PC-3 (cell line): Measurements from ENCODE around the gene SAP130. TPM values are rescaled to one million over a fixed set of nuclear protein-coding genes. Genes with fewer than 3 reads are reported as not detected.

ENCODE experiments used
- ATAC-seq: fragments of 200-7000 bp; cut with Tn5 transposase; 2 replicates; pipeline ENCODE4 v1.9.1; 2020; ENCODE audit warnings: mild to moderate bottlenecking, moderate library complexity
- BruUV-seq: library from RNA; stranded (reverse); fragments of 400-500 nt; replicated peaks from 2 replicates; lab custom pipeline; 2021; lab: Mats Ljungman, UMichigan
- CTCF ChIA-PET: fragments of 300-600 bp; sonication (Branson Sonifier 250); formaldehyde crosslinking; loops from one replicate; lab custom pipeline; 2022; ENCODE audit warnings: antibody characterized with exemption; lab: Charles Lee
- POLR2A ChIA-PET: fragments of 300-600 bp; sonication (Branson Sonifier 250); formaldehyde crosslinking; loops from one replicate; lab custom pipeline; 2022; ENCODE audit warnings: antibody characterized with exemption; ENCODE audit not compliant: unreplicated experiment; lab: Charles Lee
- DNase-seq: peaks from one replicate; pipeline ENCODE4 v3.0.0-alpha.2; 2015
- H2AFZ ChIP-seq: fragments of 300-600 bp; sonication (generic); 2 replicates; pipeline ENCODE4 v1.6.0; 2016; ENCODE audit warnings: antibody characterized with exemption, low read length
- H3F3A ChIP-seq: fragments of 300-600 bp; sonication (generic); one replicate; pipeline ENCODE4 v1.6.0; 2017; ENCODE audit warnings: antibody characterized with exemption, low read length, control low read depth, mild to moderate bottlenecking; ENCODE audit not compliant: unreplicated experiment
- H3K27ac ChIP-seq: fragments of 300-600 bp; sonication (generic); 2 replicates; pipeline ENCODE4 v1.5.1; 2016; ENCODE audit warnings: mild to moderate bottlenecking, low read length
- H3K27me3 ChIP-seq: fragments of 300-600 bp; sonication (generic); 2 replicates; pipeline ENCODE4 v1.6.1; 2016; ENCODE audit warnings: low read length, mixed read lengths
- H3K36me3 ChIP-seq: fragments of 300-600 bp; sonication (generic); 2 replicates; pipeline ENCODE4 v1.6.1; 2016; ENCODE audit warnings: low read depth, mixed run types, low read length, mixed read lengths
- H3K4me1 ChIP-seq: fragments of 300-600 bp; sonication (generic); 2 replicates; pipeline ENCODE4 v1.5.1; 2016; ENCODE audit warnings: low read length; ENCODE audit not compliant: insufficient read depth
- H3K4me2 ChIP-seq: fragments of 300-600 bp; sonication (generic); 2 replicates; pipeline ENCODE4 v1.6.0; 2016; ENCODE audit warnings: low read length
- H3K4me3 ChIP-seq: fragments of 300-600 bp; sonication (generic); 2 replicates; pipeline ENCODE4 v1.5.1; 2016; ENCODE audit warnings: mild to moderate bottlenecking, low read length, mixed read lengths
- H3K79me2 ChIP-seq: fragments of 300-600 bp; sonication (generic); 2 replicates; pipeline ENCODE4 v1.6.1; 2017; ENCODE audit warnings: low read length, mixed read lengths
- H3K9ac ChIP-seq: fragments of 300-600 bp; sonication (generic); 2 replicates; pipeline ENCODE4 v1.6.0; 2016; ENCODE audit warnings: mild to moderate bottlenecking, low read length
- H3K9me2 ChIP-seq: fragments of 300-600 bp; sonication (generic); replicated peaks from 2 replicates; pipeline ENCODE4 v1.6.1; 2016; ENCODE audit warnings: mixed run types, low read length, mixed read lengths
- H3K9me3 ChIP-seq: fragments of 300-600 bp; sonication (generic); 2 replicates; pipeline ENCODE4 v1.6.1; 2016; ENCODE audit warnings: low read length, mixed read lengths
- H4K20me1 ChIP-seq: fragments of 300-600 bp; sonication (generic); 2 replicates; pipeline ENCODE4 v1.6.1; 2016; ENCODE audit warnings: low read length, mixed read lengths
- CTCF ChIP-seq: fragments of 300-600 bp; sonication (generic); conservative IDR thresholded peaks from 2 replicates; pipeline ENCODE4 v1.5.1; 2017; ENCODE audit warnings: antibody characterized with exemption, low read depth, mild to moderate bottlenecking, low read length
- EZH2 ChIP-seq: fragments of 300-600 bp; sonication (generic); IDR thresholded peaks from one replicate; pipeline ENCODE4 v1.6.1; 2017; ENCODE audit warnings: antibody characterized with exemption, mild to moderate bottlenecking, low read length; ENCODE audit not compliant: unreplicated experiment
- EZH2phosphoT487 ChIP-seq: fragments of 300-600 bp; sonication (generic); IDR thresholded peaks from 2 replicates; pipeline ENCODE4 v1.6.1; 2018; ENCODE audit warnings: mild to moderate bottlenecking, antibody characterized with exemption, low read length, borderline replicate concordance
- intact Hi-C: fragments of 100-400 bp; cut with micrococcal nuclease; formaldehyde crosslinking; loops from 2 replicates; pipeline ENCODE4 v1.9.0; 2023
- total RNA-seq: library from RNA; depleted of rRNA; stranded (reverse); fragments of >200 nt; gene quantifications from 2 replicates; pipeline ENCODE4 v1.2.3, GENCODE V29; 2014

SAP130 gene
- total RNA-seq, 1 experiment from 2014 or later = 11.1 TPM

- ATAC-seq = no peak
- CTCF ChIA-PET = no interaction called here
- no peak for TF ChIP-seq EZH2phosphoT487
- TF ChIP-seq CTCF = no peak
- no peak for TF ChIP-seq EZH2
- Histone ChIP-seq H3K4me1 (peaks cover 12% of the 10 kb centered on the region), H3K79me2 (no peaks in the 10 kb centered on the region), H3K27me3 (no peaks in the 10 kb centered on the region), H3K9ac (no peak overlapping the region), H2AFZ (no peak overlapping the region), H3K27ac (no peak overlapping the region), H3K4me2 (no peak overlapping the region), H3K36me3 (no peaks in the 10 kb centered on the region), H3K9me2 (no peaks in the 10 kb centered on the region), H3K9me3 (no peaks in the 10 kb centered on the region), H4K20me1 (no peaks in the 10 kb centered on the region), H3K4me3 (no peak overlapping the region), H3F3A (no peaks in the 10 kb centered on the region)
- no TSS peak for BruUV-seq
- no peak for DNase-seq
- POLR2A ChIA-PET = no interaction called here
- intact Hi-C loops = no loop called here
These were observed 109.9 kb downstream of the SAP130 start for GRCh38 chr2:127917916-127918315.

GRCh38 chr2:127913808-127914457 lies 113.9 kb downstream of the SAP130 start:
- H2AFZ ChIP-seq = no peak overlapping the region
- H3K27me3 ChIP-seq = no peaks in the 10 kb centered on the region
- H3F3A ChIP-seq = no peaks in the 10 kb centered on the region
- ATAC-seq = peak; percentile 96
- peak; percentile 98 for DNase-seq
- H3K27ac ChIP-seq = peak overlapping the region; percentile 64
- no peak overlapping the region for H3K4me3 ChIP-seq
- H3K36me3 ChIP-seq = no peaks in the 10 kb centered on the region
- no peaks in the 10 kb centered on the region for H3K79me2 ChIP-seq
- TF ChIP-seq CTCF = no peak
- TF ChIP-seq EZH2 = no peak
- no peak for TF ChIP-seq EZH2phosphoT487
- H3K9me2 ChIP-seq = no peaks in the 10 kb centered on the region
- intact Hi-C loops = loop anchor here (1.0 kb wide), 1 partner anchor 18 kb away; no protein-coding TSS in a partner anchor
- ChIA-PET CTCF (no interaction called here), POLR2A (no interaction called here)
- no peaks in the 10 kb centered on the region for H3K9me3 ChIP-seq
- no TSS peak for BruUV-seq
- H3K9ac ChIP-seq = no peak overlapping the region; the same call in 1 of the 2 replicates
- peak overlapping the region; percentile 37; the same call in 1 of the 2 replicates for H3K4me2 ChIP-seq
- peaks cover 12% of the 10 kb centered on the region for H3K4me1 ChIP-seq
- H4K20me1 ChIP-seq = no peaks in the 10 kb centered on the region

- no peak for DNase-seq
- no peak overlapping the region for H3K4me2 ChIP-seq
- CTCF ChIA-PET = no interaction called here
- H3K4me1 ChIP-seq = peaks cover 9% of the 10 kb centered on the region
- H3K9me3 ChIP-seq = no peaks in the 10 kb centered on the region
- H3K36me3 ChIP-seq = no peaks in the 10 kb centered on the region
- no peaks in the 10 kb centered on the region for H3K79me2 ChIP-seq
- ATAC-seq = no peak
- no peak overlapping the region for H3K27ac ChIP-seq
- no peaks in the 10 kb centered on the region for H3K27me3 ChIP-seq
- POLR2A ChIA-PET = no interaction called here
- no peaks in the 10 kb centered on the region for H4K20me1 ChIP-seq
- TF ChIP-seq EZH2phosphoT487 (no peak), EZH2 (no peak), CTCF (no peak)
- H3K9ac ChIP-seq = no peak overlapping the region
- intact Hi-C loops = no loop called here
- H3K9me2 ChIP-seq = no peaks in the 10 kb centered on the region
- H3F3A ChIP-seq = no peaks in the 10 kb centered on the region
- no peak overlapping the region for H3K4me3 ChIP-seq
- no TSS peak for BruUV-seq
- H2AFZ ChIP-seq = no peak overlapping the region
These were observed 116.1 kb downstream of the SAP130 start for GRCh38 chr2:127911737-127912136.
